Endodermal cell (in vitro differentiated cells): Measurements from ENCODE around the gene OBSCN. TPM values are rescaled to one million over a fixed set of nuclear protein-coding genes. Genes with fewer than 3 reads are reported as not detected.

Experiments used
- DNase-seq: peaks from one replicate; pipeline ENCODE4 v3.0.0-alpha.2; 2017
- H3K27ac ChIP-seq: 2 replicates; pipeline ENCODE4 v1.5.1; 2013; ENCODE audit warnings: mild to moderate bottlenecking, low read depth, low read length, moderate library complexity
- H3K27me3 ChIP-seq: 2 replicates; pipeline ENCODE4 v1.6.1; 2013; ENCODE audit warnings: mild to moderate bottlenecking, low read length, moderate library complexity; ENCODE audit not compliant: insufficient read depth, control insufficient read depth, poor library complexity, severe bottlenecking
- H3K36me3 ChIP-seq: 2 replicates; pipeline ENCODE4 v1.7.0; 2013; ENCODE audit warnings: mild to moderate bottlenecking, low read length, moderate library complexity; ENCODE audit not compliant: control insufficient read depth, insufficient read depth
- H3K4me1 ChIP-seq: one replicate; pipeline ENCODE4 v1.7.0; 2013; ENCODE audit warnings: low read length; ENCODE audit not compliant: control insufficient read depth, insufficient read depth
- H3K4me3 ChIP-seq: 2 replicates; pipeline ENCODE4 v1.5.1; 2013; ENCODE audit warnings: mild to moderate bottlenecking, low read length, moderate library complexity
- H3K9ac ChIP-seq: 2 replicates; pipeline ENCODE4 v1.6.1; 2013; ENCODE audit warnings: mild to moderate bottlenecking, low read length, moderate library complexity; ENCODE audit not compliant: poor library complexity, severe bottlenecking; ENCODE audit errors: extremely low read depth
- H3K9me3 ChIP-seq: 2 replicates; pipeline ENCODE4 v1.6.1; 2013; ENCODE audit warnings: mild to moderate bottlenecking, low read length, moderate library complexity; ENCODE audit not compliant: control insufficient read depth
- H3K27ac Mint-ChIP-seq: 2 replicates; pipeline ENCODE4 v1.8.0; 2020; ENCODE audit warnings: mixed read lengths
- H3K27me3 Mint-ChIP-seq: 2 replicates; pipeline ENCODE4 v1.8.0; 2021; ENCODE audit warnings: mild to moderate bottlenecking, mixed read lengths; ENCODE audit not compliant: insufficient read depth
- H3K36me3 Mint-ChIP-seq: 2 replicates; pipeline ENCODE4 v1.8.0; 2020; ENCODE audit warnings: low read depth, mixed read lengths
- H3K4me1 Mint-ChIP-seq: 2 replicates; pipeline ENCODE4 v1.8.0; 2020; ENCODE audit warnings: mixed read lengths
- H3K4me3 Mint-ChIP-seq: 2 replicates; pipeline ENCODE4 v1.8.0; 2020; ENCODE audit warnings: mild to moderate bottlenecking, moderate library complexity, mixed read lengths
- H3K9me3 Mint-ChIP-seq: 2 replicates; pipeline ENCODE4 v1.8.0; 2020; ENCODE audit warnings: mild to moderate bottlenecking, mixed read lengths
- CTCF ChIP-seq: fragments of 200-600 bp; sonication (generic); conservative IDR thresholded peaks from 2 replicates; pipeline ENCODE4 v1.5.0; 2021; ENCODE audit warnings: antibody characterized with exemption, mild to moderate bottlenecking
- WGBS, 2 experiments: methylation state at CpG; one replicate each; pipeline versions ENCODE4 v1.1.5 to v1.1.7; 2013; ENCODE audit warnings: missing lambda C conversion rate in 2 of 2, mixed read lengths in 1 of 2; ENCODE audit not compliant: insufficient coverage in 1 of 2, insufficient read length in 1 of 2; 5-methylcytosine and 5-hydroxymethylcytosine counted together
- total RNA-seq, 2 donors: library from RNA; stranded (reverse); fragmentation: NEBNext Ultra II Directional in 1 of 2; extraction: Animal tissue kit (Norgen Biotek cat#: 25700) in 1 of 2; gene quantifications; 2 replicates in 1 of 2; 3 replicates in 1 of 2; pipeline ENCODE4 v1.2.1, GENCODE V29; 2021

Gene OBSCN
- total RNA-seq, 2 donors from 2014 or later, result 53.7 to 68.9 TPM

DNA sequence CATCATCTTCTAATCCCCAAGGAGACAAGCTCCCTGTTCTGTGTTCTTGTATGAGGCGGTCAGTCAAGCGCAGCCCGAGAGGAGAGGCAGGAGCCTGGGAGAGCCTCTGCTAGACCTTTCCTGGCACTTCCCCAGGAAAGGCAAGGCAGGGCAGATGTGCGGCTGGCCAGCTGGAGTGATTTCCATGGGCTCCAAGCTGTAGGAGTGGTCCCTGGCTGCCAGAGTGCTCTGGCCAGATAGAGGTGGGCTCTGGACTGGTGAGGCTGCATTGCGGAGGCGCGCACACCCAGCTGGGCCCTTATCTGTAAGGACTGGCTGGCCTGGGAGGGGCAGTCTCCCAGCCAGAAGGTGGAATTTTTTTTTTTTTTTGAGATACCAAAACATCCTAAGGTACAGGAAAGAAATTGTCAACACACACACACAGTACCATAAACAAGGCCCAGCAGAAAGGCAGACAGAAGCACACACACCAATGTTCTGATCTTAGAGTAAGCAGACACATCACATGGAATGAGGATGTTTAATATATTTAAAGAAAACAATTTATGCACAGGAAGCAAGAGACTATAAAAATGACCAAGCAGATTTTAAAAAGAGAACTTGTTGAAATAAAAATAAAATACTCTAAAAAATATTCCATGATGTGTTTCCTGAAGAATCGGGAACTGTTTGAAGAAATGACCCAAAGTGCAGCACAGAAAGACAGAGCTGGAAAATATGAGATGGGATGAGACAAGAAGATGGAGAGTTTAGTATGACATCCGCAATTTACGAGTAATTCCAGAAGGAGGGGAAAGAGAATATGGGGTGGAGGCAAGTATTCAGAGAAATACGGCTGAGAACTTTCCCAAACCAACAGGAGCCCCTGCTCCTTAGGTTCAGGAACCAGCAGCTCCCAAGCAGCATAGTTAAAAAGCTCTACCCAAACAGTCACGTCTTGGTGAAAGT, 28.8 kb upstream of the OBSCN start:
- no peak for DNase-seq
- Histone ChIP-seq H3K27ac (no peak overlapping the region), H3K27me3 (no peaks in the 10 kb centered on the region), H3K4me3 (no peak overlapping the region), H3K9me3 (no peaks in the 10 kb centered on the region), H3K36me3 (no peaks in the 10 kb centered on the region), H3K4me1 (no peaks in the 10 kb centered on the region), H3K9ac (no peak overlapping the region)
- no peaks in the 10 kb centered on the region for H3K36me3 Mint-ChIP-seq
- WGBS, 2 experiments, result 92 to 94% methylated on average over 6 to 12 of the region's 12 CpGs
- H3K4me1 Mint-ChIP-seq, result no peaks in the 10 kb centered on the region
- H3K27me3 Mint-ChIP-seq, result no peaks in the 10 kb centered on the region
- no peak overlapping the region for H3K27ac Mint-ChIP-seq
- H3K9me3 Mint-ChIP-seq, result no peaks in the 10 kb centered on the region
- H3K4me3 Mint-ChIP-seq, result no peak overlapping the region
- TF ChIP-seq CTCF, result no peak

- Mint-ChIP-seq H3K36me3 (no peaks in the 10 kb centered on the region), H3K9me3 (no peaks in the 10 kb centered on the region), H3K4me3 (no peak overlapping the region), H3K27me3 (no peaks in the 10 kb centered on the region), H3K4me1 (no peaks in the 10 kb centered on the region), H3K27ac (no peak overlapping the region)
- H3K27me3 ChIP-seq, result no peaks in the 10 kb centered on the region
- peak; percentile 53 for DNase-seq
- no peak overlapping the region for H3K4me3 ChIP-seq
- no peaks in the 10 kb centered on the region for H3K4me1 ChIP-seq
- H3K9ac ChIP-seq, result no peak overlapping the region
- peak; percentile 74 for TF ChIP-seq CTCF
- no peaks in the 10 kb centered on the region for H3K36me3 ChIP-seq
- no peaks in the 10 kb centered on the region for H3K9me3 ChIP-seq
- 89 to 92% methylated on average over 3 to 4 of the region's 4 CpGs for WGBS, 2 experiments
- no peak overlapping the region for H3K27ac ChIP-seq
These were observed 27.4 kb upstream of the OBSCN start for GRCh38 chr1:228180271-228180958.

DNA sequence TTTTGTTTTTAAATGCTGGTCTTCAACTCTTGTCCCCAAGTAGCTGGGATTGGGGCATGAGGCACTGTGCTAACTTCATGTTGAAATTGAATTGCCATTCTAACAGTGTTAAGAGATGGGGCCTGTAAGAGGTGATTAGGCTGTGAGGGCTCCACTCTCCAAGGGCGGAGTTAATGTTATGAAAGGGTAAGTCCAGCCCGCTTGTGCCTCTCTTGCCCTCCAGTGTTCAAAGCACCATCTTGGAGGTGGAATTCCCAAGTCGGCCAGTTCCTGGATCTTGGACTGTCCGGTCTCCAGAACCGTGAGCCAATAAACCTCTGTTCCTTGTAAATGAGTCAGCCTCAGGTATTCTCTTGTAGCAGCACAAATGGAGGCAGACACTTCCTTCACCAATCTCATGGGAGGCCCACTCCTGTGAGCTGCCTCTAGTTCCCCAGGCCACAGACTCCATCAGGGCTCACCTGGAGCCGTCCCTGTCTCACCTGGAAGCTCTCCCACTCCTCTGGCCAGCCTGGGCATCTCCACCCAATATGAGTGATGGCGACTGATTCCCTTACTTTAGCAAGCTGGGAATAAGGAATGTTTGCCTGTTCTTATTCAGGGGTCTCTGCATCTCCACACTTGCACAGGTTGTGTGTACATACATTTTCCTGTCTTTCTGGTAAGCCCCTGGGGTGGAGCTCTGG, 26.7 kb upstream of the OBSCN start:
- H3K4me3 Mint-ChIP-seq, result no peak overlapping the region
- Histone ChIP-seq H3K36me3 (no peaks in the 10 kb centered on the region), H3K4me1 (no peaks in the 10 kb centered on the region), H3K9me3 (no peaks in the 10 kb centered on the region), H3K27ac (no peak overlapping the region), H3K4me3 (no peak overlapping the region), H3K9ac (no peak overlapping the region), H3K27me3 (no peaks in the 10 kb centered on the region)
- no peak overlapping the region for H3K27ac Mint-ChIP-seq
- WGBS, 2 experiments, result 97 to 100% methylated on average over 6 to 7 of the region's 7 CpGs
- H3K4me1 Mint-ChIP-seq, result peaks cover 4% of the 10 kb centered on the region
- TF ChIP-seq CTCF, result no peak
- no peak for DNase-seq
- H3K9me3 Mint-ChIP-seq, result no peaks in the 10 kb centered on the region
- no peaks in the 10 kb centered on the region for H3K27me3 Mint-ChIP-seq
- H3K36me3 Mint-ChIP-seq, result no peaks in the 10 kb centered on the region
